Measurements from ENCODE around the gene EHMT1.
"Not testable (repeated sequence)": the region's sequence is repeated elsewhere in the genome, so short reads cannot be mapped to it uniquely, and the experiment has no call there.

Gene EHMT1

GRCh38 chr9:137763271-137763955 is 144.6 kb downstream of the EHMT1 start:
- DNase-seq = no peak

DNA sequence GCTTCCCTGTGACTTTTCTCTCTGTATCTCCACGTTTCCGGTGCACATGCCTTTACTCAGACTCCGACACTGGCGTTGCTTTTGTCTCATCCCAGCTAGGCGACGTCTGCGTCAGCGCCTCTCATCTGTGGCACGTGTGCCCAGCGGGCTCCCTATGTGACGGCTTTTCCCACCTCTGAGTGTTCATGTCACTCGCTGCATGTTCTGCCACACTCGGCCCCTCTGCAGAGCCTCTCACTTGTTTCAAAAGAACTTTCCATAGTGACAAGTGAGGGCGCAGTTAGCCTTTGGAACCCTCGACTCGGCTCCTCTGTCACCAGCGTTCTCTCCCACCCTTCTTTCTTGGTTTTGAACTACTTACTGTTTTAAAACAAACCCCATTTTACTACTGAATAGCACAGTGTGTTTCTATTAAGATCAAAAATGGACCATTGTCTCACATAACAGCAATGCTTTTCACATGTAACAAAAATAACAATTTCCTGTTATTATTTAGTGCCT is 145.4 kb downstream of the EHMT1 start:
- no peak for DNase-seq

- no peak for DNase-seq
Measured at GRCh38 chr9:137764981-137765380, 146.2 kb downstream of the EHMT1 start.

DNA sequence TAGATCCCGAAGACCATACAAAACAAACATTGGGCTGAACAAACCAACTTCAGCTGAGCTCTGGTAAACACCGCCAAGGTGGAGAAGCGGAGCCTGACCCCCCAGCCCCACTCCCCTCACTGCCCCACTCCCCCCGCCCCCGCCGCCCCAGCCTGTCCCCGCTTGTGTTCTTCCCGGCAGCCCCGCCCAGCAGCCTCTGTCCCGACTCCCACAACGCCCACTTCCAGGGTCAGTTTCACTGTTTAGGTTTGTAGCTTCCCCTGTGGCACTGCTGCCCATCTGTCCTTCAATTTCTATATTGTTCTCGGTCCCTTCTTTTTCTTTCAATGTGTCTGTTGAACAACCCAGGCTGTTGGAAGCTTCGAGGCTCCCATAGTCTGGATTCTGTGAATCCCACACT is 146.7 kb downstream of the EHMT1 start:
- no peak for DNase-seq

GRCh38 chr9:137771580-137771979 is 152.8 kb downstream of the EHMT1 start:
- DNase-seq = no peak

DNA sequence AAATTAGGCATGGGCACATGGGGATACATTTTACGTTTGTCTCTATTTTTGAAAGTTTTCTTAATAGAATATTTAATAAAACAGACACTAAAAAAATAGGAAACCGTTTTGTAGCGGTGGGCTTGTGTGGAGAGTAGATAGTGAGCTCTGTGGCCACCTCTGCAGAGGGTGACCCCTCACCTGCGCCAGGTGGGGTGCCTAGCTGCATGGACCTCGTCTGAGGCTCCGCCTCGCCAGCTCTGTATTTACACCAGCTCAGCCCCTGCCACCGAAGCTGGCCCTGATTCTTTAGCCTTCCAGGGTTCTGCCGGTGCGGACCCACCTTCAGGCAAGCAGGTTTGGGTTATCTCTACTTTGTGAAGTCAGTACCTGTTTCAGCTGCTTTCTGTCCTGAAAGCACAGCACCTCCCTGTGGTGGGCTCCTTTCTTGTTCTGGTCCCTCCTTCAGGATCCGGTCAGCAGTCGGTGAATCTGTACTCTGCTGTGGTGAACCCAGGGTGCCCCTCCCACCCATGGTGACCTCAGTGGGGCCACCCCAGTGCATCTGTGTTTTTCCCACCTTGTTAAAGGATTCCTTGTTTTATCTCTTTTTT is 153.6 kb downstream of the EHMT1 start:
- no peak for DNase-seq

DNA sequence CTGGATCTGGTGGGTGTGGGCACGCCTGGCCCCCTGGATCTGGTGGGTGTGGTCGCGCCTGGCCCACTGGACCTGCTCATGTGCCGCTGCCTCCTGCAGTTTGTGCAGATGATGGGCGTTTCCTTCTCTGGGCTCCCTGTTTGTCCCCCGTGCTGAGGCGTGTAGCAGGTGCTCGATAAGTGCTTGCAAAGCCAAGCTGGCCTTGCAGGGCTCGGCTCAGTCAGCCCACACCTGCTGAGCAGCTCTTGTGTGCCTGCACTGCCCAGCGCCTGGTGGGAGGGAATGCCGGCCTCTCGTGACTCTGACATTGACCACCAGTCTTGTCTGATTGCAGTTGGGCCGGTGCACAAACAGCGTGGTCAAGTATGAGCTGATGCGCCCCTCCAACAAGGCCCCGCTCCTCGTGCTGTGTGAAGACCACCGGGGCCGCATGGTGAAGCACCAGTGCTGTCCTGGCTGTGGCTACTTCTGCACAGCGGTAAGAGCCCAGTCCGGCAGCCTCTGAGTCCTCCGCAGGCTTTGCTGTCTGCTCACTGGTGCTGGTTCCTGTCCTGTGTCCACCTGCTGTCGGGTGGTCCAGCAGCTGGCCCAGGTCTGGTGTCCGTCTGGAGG is 156.1 kb downstream of the EHMT1 start:
- no peak for DNase-seq

DNA sequence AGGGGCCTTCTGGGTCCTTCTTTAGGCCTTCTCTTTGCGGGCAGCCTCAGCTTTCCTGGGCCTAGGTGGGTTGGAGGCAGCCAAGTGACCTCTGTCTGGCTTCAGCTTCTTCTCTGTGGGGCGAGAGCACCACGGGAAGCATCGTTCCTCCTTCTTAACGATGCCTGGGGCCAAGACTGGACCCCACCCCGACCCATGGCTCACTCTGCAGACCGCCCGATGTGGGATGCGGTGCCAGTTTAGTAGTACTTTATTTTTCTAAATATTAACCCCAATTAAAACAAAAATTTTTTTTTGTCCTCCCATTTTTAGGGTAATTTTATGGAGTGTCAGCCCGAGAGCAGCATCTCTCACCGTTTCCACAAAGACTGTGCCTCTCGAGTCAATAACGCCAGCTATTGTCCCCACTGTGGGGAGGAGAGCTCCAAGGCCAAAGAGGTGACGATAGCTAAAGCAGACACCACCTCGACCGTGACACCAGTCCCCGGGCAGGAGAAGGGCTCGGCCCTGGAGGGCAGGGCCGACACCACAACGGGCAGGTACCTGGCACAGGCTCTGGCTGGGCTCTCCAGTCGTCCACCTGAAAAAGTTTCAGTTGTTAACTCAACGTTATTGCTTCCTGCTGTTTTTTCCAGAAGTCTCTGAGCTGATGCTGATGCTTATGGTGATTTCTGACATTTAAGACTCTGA is 157.6 kb downstream of the EHMT1 start:
- no peak for DNase-seq

GRCh38 chr9:137777761-137778160 is 159.0 kb downstream of the EHMT1 start:
- no peak for DNase-seq

DNA sequence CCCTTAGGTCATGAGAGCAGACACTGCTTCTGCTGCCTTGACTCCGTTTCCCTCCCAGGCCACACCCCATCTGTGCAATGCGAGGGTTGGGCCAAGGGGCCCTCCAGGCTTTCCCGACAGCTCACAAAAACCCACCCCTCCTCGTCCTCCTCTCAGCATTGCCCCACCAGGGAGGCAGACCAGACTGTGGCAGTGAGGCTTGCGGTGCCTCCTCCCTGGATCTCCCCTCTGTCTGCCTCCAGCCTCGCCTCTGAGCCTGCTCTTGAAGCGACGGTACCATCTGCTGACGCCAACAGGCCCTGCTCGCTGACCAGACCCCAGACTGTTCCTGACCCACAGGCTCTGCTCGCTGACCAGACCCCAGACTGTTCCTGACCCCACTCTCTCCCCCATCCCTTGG is 159.5 kb downstream of the EHMT1 start:
- DNase-seq = no peak

GRCh38 chr9:137778914-137779313 is 160.1 kb downstream of the EHMT1 start:
- no peak for DNase-seq

DNA sequence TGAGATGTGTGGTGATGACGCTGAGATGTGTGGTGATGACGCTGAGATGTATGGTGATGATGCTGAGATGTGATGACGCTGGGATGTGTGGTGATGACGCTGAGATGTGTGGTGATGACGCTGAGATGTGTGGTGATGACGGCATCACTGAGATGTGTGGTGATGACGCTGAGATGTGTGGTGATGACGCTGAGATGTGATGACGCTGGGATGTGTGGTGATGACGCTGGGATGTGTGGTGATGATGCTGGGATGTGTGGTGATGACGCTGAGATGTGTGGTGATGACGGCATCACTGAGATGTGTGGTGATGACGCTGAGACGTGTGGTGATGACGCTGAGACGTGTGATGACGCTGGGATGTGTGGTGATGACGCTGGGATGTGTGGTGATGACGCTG is 161.2 kb downstream of the EHMT1 start:
- DNase-seq = not testable (repeated sequence)

- DNase-seq = no peak
Measured at GRCh38 chr9:137781906-137782585, 163.2 kb downstream of the EHMT1 start.

DNA sequence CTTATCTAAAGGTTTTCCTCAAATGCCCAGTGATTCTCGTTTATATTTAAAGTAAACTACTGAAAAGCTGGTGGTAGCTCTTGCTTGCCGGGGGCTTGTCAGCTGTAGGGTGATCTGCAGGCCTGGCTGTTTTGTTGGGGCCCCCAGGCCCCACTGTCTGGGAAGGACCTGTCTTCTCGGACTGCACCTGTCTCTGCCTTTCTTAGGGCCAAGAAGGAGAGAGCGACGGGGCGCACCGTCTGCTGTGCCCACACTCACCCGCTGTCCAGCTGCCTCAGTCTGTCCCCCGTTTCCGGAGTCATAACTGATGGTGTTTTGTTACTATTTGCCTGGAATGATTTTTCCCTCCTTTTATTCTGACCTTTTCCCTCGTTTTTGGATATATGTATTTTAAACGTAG is 164.7 kb downstream of the EHMT1 start:
- DNase-seq = no peak

GRCh38 chr9:137784046-137784445 is 165.2 kb downstream of the EHMT1 start:
- DNase-seq = no peak

- DNase-seq = no peak
Measured at GRCh38 chr9:137784641-137785513, 166.1 kb downstream of the EHMT1 start.

DNA sequence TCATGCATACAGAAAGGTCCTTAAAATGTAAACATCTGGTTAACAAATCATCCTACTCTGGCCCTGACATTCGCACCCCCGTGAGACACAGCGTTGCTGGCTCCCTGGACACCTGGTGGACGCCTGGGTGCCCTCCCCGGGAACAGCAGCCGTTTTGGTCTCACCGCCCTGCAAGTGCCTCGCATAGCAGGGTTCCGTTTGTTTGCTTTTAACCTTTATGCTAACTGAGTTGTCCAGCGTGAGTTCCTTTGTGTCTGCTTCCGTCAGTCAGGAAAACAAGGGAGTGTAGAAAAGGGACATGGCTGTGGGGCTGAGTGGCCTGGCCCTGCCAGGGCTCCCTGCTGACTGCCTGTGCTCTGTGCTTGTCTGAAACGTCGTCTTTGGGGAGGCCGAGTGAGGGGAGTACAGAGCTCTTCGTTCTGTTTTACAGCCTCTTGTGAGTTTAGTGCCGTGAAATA is 166.9 kb downstream of the EHMT1 start:
- no peak for DNase-seq

DNA sequence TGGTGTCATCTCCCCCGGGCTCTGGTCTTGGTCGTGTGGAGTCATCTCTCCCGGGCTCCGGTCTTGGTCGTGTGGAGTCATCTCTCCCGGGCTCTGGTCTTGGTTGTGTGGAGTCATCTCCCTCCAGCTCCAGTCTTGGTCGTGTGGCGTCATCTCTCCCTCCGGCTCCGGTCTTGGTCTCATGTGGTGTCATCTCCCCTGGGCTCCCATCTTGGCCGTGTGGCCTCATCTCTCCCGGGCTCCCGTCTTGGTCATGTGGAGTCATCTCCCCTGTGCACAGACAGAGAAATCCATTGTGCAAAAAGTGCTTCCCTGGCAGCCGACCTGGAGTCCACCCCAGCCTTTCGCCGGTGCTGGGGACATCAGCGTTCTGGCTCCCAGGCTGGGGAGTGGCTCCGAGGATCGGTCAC is 167.7 kb downstream of the EHMT1 start:
- DNase-seq = no peak

DNA sequence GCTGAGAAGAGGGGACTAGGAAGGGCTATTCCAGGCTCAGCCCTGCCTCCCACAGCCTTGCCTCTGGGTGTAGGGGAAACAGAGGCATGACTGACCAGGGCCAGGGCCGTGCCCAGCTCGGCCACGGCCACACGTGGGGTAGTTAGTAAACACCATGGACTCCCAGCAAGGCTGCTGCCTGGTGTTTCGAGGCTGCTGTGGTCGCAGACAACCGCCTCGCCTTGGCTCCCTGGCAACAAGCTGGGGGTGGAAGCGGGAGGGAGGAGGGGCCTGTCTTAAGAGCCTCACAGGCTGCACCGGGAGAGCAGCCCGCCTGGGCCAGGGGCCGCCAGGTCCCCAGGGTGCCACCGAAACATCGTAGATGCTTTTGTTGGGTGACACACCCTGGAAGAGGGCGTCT is 168.6 kb downstream of the EHMT1 start:
- DNase-seq = no peak

- no peak for DNase-seq
Measured at GRCh38 chr9:137787786-137788505, 169.1 kb downstream of the EHMT1 start.

- no peak for DNase-seq
Measured at GRCh38 chr9:137788561-137789294, 169.9 kb downstream of the EHMT1 start.
